ENCODE measurements around the gene CLN6. TPM values are rescaled to one million over a fixed set of nuclear protein-coding genes. Genes with fewer than 3 reads are reported as not detected.

Gene CLN6
- total and polyA plus RNA-seq, 2 experiments from 2014 or later = 3.8 to 17.4 TPM

- Histone ChIP-seq H3K36me3 (ENCODE audit: low read depth) (no peaks in the 10 kb centered on the region), H2AFZ (no peak overlapping the region), H3K9me3 (ENCODE audit: low read depth) (no peaks in the 10 kb centered on the region), H3F3A (ENCODE audit: insufficient read depth) (no peaks in the 10 kb centered on the region), H3K4me1 (ENCODE audit: insufficient read depth) (0 out of 2 replicates have a peak, but pooled peaks cover 4% of the 10 kb centered on the region), H3K9me2 (ENCODE audit: insufficient read depth) (no peaks in the 10 kb centered on the region), H3K27ac (no peak overlapping the region), H3K4me2 (ENCODE audit: unreplicated experiment) (no peak overlapping the region), H3K27me3 (replicated peaks; ENCODE audit: insufficient read depth) (no peaks in the 10 kb centered on the region), H3K79me2 (ENCODE audit: insufficient read depth) (no peaks in the 10 kb centered on the region), H3K9ac (no peak overlapping the region), H4K20me1 (ENCODE audit: insufficient read depth) (no peaks in the 10 kb centered on the region), H3K4me3 (no peak overlapping the region)
- in situ Hi-C loops (cut with MboI) = no loop called here
- DNase-seq = no peak
- WGBS, 2 experiments (ENCODE audit: low coverage in 1 of 2, low lambda C conversion rate in 2 of 2, missing lambda C conversion rate in 2 of 2) = 90 to 91% methylated on average over 14 of the region's 14 CpGs
- TF ChIP-seq EZH2 (IDR thresholded peaks at IDR 0.05; ENCODE audit: insufficient read depth, poor library complexity, severe bottlenecking) = no peak
These were observed 23.5 kb downstream of the CLN6 start for GRCh38 chr15:68205954-68206539.

- Histone ChIP-seq H3K9ac (no peak overlapping the region), H3K9me2 (ENCODE audit: insufficient read depth) (no peaks in the 10 kb centered on the region), H3K27ac (no peak overlapping the region), H4K20me1 (ENCODE audit: insufficient read depth) (no peaks in the 10 kb centered on the region), H3F3A (ENCODE audit: insufficient read depth) (no peaks in the 10 kb centered on the region), H3K79me2 (ENCODE audit: insufficient read depth) (no peaks in the 10 kb centered on the region), H3K36me3 (ENCODE audit: low read depth) (no peaks in the 10 kb centered on the region), H3K4me1 (ENCODE audit: insufficient read depth) (0 out of 2 replicates have a peak, but pooled peaks cover 4% of the 10 kb centered on the region), H3K4me2 (ENCODE audit: unreplicated experiment) (no peak overlapping the region), H3K9me3 (ENCODE audit: low read depth) (no peaks in the 10 kb centered on the region), H3K4me3 (no peak overlapping the region), H3K27me3 (replicated peaks; ENCODE audit: insufficient read depth) (no peaks in the 10 kb centered on the region), H2AFZ (no peak overlapping the region)
- WGBS, 2 experiments (ENCODE audit: low coverage in 1 of 2, low lambda C conversion rate in 2 of 2, missing lambda C conversion rate in 2 of 2) = 73 to 77% methylated on average over 13 of the region's 13 CpGs
- no peak for DNase-seq
- in situ Hi-C loops (cut with MboI) = no loop called here
- TF ChIP-seq EZH2 (IDR thresholded peaks at IDR 0.05; ENCODE audit: insufficient read depth, poor library complexity, severe bottlenecking) = no peak
- TF ChIP-seq EZH2phosphoT487 (IDR thresholded peaks at IDR 0.05; ENCODE audit: insufficient read depth, low read depth) = no peak
These were observed 24.0 kb downstream of the CLN6 start for GRCh38 chr15:68205558-68205944.

GRCh38 chr15:68204776-68205557, 24.6 kb downstream of the CLN6 start, which contains the start of gene CALML4:
Gene CALML4 (minus strand): TSS chr15:68205332. CDS start chr15:68205247, 85 bp downstream.
- Histone ChIP-seq H4K20me1 (ENCODE audit: insufficient read depth) (no peaks in the 10 kb centered on the region), H3K9me2 (ENCODE audit: insufficient read depth) (no peaks in the 10 kb centered on the region), H3K4me2 (ENCODE audit: unreplicated experiment) (no peak within 1 kb of the TSS), H3K27ac (no peak within 1 kb of the TSS), H3K4me3 (no peak within 1 kb of the TSS), H3K36me3 (ENCODE audit: low read depth) (no peaks in the 10 kb centered on the region), H3F3A (ENCODE audit: insufficient read depth) (no peaks in the 10 kb centered on the region), H3K9ac (no peak within 1 kb of the TSS), H3K27me3 (replicated peaks; ENCODE audit: insufficient read depth) (no peaks in the 10 kb centered on the region), H3K9me3 (ENCODE audit: low read depth) (no peaks in the 10 kb centered on the region), H2AFZ (no peak within 1 kb of the TSS), H3K4me1 (ENCODE audit: insufficient read depth) (0 out of 2 replicates have a peak, but pooled peaks cover 4% of the 10 kb centered on the region), H3K79me2 (ENCODE audit: insufficient read depth) (no peaks in the 10 kb centered on the region)
- 33 to 38% methylated on average over 15 to 16 of the region's 16 CpGs for WGBS, 2 experiments (ENCODE audit: low coverage in 1 of 2, low lambda C conversion rate in 2 of 2, missing lambda C conversion rate in 2 of 2)
- in situ Hi-C loops (cut with MboI) = no loop called here
- peak; percentile 59 for DNase-seq
- TF ChIP-seq EZH2 (IDR thresholded peaks at IDR 0.05; ENCODE audit: insufficient read depth, poor library complexity, severe bottlenecking) (no peak), EZH2phosphoT487 (IDR thresholded peaks at IDR 0.05; ENCODE audit: insufficient read depth, low read depth) (no peak)

- Histone ChIP-seq H4K20me1 (ENCODE audit: insufficient read depth) (no peaks in the 10 kb centered on the region), H3K36me3 (ENCODE audit: low read depth) (no peaks in the 10 kb centered on the region), H3K9me3 (ENCODE audit: low read depth) (no peaks in the 10 kb centered on the region), H3F3A (ENCODE audit: insufficient read depth) (no peaks in the 10 kb centered on the region), H3K9me2 (ENCODE audit: insufficient read depth) (no peaks in the 10 kb centered on the region), H3K9ac (no peak overlapping the region), H2AFZ (no peak overlapping the region), H3K4me3 (no peak overlapping the region), H3K4me2 (ENCODE audit: unreplicated experiment) (no peak overlapping the region), H3K4me1 (ENCODE audit: insufficient read depth) (0 out of 2 replicates have a peak, but pooled peaks cover 4% of the 10 kb centered on the region), H3K27ac (no peak overlapping the region), H3K27me3 (replicated peaks; ENCODE audit: insufficient read depth) (no peaks in the 10 kb centered on the region), H3K79me2 (ENCODE audit: insufficient read depth) (no peaks in the 10 kb centered on the region)
- WGBS, 2 experiments (ENCODE audit: low coverage in 1 of 2, low lambda C conversion rate in 2 of 2, missing lambda C conversion rate in 2 of 2) = 88 to 96% methylated on average over 4 to 7 of the region's 7 CpGs
- DNase-seq = no peak
- TF ChIP-seq EZH2phosphoT487 (IDR thresholded peaks at IDR 0.05; ENCODE audit: insufficient read depth, low read depth) (no peak), EZH2 (IDR thresholded peaks at IDR 0.05; ENCODE audit: insufficient read depth, poor library complexity, severe bottlenecking) (no peak)
- in situ Hi-C loops (cut with MboI) = no loop called here
These were observed 25.2 kb downstream of the CLN6 start for GRCh38 chr15:68204361-68204760.

Data from GM23248 (cell line).